NK-92 treated with Interleukin-12 subunit alpha and Interleukin-12 subunit beta, amount 100 ng/mL, for 24 hours (cell line): Measurements from ENCODE around the gene TMEM191B.
"Not testable (repeated sequence)": the region's sequence is repeated elsewhere in the genome, so short reads cannot be mapped to it uniquely, and the experiment has no call there.

Source experiments
- DNase-seq: peaks from one replicate; lab custom pipeline; 2025; lab: John Stamatoyannopoulos, UW

TMEM191B gene

DNA sequence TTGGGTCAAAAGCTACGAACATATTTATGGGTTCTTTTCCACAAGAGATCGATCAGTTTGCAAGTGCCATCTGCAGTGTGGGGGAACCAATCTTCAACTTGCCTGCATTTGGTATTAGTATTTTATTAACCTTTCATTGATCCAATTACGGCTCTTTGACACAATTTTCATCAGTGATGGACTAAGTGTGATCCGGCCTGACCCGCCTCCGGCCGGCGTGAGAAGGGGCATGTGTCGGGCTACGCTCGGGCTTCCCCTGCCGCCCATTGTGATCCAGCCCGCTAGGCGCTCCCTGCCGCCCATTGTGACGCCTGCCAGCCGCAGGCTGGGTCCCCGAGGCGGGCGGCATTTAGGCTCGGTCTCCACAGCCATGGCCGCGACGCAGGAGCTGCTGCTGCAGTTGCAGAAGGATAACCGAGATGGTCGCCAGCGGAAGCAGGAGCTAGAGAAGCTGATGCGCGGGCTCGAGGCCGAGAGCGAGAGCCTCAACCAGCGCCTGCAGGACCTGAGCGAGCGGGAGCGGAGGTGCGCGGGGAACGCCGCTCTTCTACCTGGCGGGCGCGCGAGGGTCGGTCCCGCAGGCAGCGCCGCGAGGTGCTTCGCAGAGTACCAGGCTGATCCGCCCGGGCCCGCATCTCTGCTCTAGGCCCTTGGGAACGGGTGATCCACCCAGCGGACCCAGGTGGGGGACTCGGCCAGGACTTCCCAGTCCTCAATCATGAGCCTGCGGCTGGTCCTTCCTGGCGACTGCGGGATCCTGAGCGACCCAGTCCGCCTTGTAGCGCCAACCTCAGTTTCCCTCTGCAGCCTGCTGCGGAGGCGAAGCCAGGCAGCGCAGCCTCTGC lies at the start of gene TMEM191B:
TMEM191B (plus strand) TSS at position 51 of the 845 bp plus-strand sequence; CDS start at position 230, 179 bp downstream.
- DNase-seq = not testable (repeated sequence)

DNA sequence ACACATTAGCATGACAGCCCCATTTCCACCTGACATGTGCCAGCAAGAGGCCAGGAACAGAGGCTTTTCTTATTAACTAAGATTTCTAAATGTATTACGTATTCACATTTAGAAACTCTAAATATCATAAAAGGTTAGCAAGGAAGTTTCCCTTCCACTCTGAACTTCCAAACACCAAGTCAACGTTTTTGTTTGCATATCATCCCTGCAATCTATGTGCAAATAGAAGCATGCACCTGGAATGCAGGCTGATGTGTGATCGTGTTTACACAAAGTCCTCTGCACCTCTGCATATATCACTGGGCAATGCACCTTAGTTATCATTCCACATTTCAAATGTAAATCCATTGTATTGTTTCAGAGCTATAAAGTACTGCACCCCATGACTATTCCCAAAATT lies 31.4 kb upstream of the TMEM191B start:
- not testable (repeated sequence) for DNase-seq

DNA sequence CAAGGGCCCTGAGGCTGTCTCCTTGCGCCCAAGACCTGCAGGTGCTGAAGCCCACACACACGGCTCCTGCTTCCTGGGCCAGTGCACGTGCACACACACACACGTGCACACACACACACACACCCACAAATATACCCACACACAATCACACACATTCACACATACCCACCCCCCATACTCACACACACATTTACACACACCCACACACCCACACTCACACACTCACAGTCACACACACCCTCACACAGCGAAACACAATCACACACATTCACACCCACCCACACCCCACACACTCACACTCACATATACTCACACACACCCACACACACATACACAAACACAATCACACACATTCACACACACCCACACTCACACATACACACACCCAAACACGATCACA lies 16.3 kb upstream of the TMEM191B start:
- DNase-seq = not testable (repeated sequence)

DNA sequence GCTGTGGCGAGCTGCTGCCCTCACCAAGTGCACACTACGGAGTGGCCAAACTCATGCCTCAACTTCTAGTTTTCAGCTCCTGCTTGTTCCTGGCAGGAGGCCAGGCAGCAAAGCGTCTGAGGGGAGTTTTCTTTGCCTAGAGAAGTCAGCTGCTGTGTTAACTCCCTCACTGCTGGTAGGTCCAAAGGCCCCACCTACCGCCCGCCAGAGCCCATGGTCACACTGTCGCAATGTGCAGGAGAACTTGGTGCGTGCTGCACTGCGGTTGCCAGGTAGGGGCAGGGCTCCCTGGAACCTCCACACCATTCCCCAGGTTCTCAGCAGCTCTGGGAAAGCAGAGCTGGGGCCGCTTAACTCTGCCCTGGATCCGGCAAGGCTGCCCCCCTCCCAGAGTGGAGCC lies 15.2 kb upstream of the TMEM191B start:
- DNase-seq = not testable (repeated sequence)

DNA sequence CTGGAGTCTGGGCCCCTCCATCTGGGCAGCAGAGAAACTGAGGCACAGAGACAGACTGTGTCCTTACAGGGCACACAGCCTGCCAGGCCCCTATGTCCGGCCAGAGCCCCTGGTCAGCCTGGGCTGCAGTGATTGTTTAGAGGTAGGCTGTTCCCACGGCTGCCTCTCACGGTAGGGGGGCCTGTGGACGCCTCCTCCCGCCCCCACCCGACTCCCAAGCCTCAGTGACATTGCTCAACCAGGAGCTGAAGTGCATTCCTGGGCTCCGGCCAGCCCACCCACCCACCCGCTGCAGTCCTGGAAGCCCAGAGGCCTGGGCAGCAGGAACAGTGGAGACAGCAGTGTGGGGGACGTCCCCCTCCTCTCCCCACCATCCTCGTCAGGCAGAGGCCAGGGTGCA lies 14.1 kb upstream of the TMEM191B start:
- not testable (repeated sequence) for DNase-seq

DNA sequence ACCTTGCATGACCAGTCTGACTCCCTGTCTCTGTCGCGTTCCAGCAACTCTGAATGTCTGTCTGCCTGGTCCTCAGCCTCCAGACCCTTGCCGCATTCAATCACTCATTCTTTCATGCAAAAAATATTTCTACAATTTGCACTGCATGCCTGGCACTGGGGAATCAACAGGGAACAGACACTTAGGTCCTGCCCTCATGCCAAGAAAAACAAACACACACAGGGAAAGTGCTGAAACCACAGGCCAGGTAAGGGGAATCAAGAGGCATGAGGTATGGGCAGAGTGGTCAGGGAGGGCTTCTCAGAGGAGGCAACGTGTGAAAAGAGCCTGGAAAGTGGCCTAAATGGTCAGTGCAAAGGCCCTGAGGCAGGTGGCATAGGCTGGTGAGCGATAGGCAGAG lies 9.5 kb upstream of the TMEM191B start, which contains the start of gene GGTLC3:
GGTLC3 (minus strand) TSS at position 101 of the 400 bp plus-strand sequence. CDS start 264 bp downstream, outside the sequence.
- not testable (repeated sequence) for DNase-seq

DNA sequence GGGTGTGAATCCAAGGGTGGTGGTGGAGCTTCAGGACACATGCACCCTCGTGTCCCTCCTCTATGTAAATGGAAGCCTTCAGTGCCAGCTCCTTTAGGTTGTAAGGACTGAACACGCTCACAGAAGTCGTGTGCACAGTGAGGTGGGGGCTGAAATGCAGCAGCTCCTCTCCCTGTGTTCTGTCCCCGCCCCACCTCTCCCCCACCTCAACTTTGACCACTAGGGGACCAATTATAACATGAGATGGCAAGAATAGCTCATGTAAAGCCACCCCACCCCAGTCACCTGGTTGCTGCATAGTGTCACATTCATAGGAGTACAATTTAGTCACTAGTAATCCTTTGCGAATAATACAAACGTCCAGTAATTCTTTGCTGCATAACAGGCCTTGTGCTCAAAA lies 4.8 kb upstream of the TMEM191B start:
- not testable (repeated sequence) for DNase-seq

DNA sequence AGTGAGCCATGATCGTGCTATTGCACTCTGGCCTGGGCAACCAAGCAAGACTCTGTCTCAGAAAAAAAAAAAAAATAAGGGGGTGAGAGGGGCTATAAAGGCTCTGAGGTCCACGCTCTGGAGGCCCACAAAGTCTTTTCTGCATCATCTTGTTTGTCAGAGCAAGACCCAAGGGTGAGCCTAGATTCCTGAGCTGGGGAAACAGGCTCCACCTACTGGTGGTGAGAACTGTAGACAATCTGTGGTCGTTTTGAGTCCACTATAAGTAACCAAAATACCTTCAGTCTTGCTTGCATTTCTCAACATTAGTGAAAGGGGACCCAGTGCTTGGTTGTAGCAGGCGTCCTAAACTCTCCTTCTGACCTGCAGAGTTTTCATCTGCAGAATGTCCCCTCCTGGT lies 4.3 kb upstream of the TMEM191B start:
- DNase-seq = not testable (repeated sequence)

DNA sequence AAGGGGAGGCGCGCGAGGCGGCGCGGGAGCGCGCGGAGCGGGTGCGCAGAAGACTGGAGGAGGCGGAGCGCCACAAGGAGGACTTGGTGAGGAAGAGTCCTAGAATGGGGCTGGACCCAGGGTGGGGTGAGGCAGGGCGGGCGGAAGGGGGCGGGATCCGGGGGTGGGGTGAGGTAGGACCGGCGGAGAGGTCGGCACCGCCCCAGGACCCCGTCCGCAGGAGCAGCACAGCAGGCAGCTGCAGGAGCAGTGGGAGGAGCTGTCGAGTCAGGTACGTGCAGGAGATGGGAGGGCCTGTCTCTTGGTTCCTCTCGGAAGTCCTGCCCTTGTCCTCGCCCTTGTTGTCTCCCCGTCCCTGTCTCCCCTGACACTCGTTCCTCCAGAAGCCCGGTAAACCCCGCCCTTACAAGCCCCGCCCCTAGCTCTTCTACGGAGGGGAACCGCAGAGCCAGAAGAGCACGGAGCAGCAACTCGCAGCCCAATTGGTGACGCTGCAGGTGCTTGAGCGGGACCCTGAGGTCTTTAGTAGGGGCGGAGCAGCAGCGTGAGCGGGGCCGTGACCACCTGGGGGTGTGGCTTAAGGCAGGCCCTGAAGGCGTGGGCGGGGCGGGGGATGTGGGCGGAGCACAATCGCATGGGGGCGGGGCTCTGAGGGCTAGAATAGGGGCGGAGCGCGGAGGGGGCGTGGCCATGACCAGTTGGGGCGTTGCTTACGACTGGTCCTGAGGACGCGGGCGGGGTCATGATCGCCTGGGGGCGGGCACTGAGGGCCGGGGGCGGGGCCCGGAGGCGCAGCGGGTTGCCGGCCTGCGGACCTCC lies 1.2 kb downstream of the TMEM191B start:
- DNase-seq = not testable (repeated sequence)

DNA sequence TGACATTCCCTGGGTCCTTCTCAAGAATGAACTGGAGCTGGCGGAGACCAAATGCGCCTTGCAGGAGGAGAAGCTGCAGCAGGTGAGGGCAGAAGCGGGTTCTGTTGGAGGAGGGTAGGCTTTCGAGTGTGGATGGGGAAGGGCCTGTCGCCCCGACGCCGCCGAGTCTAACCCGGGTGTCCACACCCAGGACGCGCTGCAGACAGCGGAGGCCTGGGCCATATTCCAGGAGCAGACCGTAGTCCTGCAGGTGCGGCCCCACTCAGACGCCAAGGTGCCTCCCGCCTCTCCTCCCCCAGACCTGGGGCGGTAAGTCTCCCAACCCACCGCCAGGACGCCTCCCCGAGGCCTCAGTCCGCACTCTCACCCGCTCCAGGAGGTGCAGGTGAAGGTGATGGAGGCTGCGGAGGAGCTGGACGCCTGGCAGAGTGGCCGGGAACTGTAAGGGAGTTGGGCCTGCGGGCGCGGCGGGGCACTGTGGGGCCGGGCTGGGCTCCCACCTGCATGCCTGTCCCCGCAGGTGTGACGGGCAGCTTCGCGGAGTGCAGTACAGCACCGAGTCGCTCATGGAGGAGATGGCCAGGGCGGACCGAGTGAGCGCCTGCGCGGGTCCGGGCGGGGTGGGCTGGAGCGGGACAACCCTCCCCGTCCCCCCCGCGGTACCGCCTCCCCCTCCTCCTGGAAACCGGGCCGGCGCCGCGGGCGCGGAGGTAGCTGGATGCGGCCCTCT lies 2.0 kb downstream of the TMEM191B start:
- not testable (repeated sequence) for DNase-seq

DNA sequence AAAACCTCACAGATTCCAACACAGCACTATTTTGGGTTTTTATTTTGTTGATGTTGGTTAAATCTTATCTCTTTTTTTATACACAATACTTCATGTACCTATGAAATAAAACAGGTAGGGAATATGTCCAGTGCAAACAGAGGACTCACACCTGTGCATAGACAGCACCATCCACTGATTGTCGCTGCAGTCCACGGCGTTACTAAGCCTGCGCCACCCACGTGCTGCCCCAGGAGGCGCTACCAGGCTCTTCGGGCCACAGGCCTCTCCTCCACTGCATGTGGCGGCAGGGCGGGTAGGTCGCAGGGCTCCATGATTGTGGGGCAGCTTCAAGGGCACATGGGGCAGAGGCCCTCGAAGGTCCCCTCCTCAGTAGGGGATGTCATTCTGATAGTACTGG lies 6.0 kb downstream of the TMEM191B start:
- not testable (repeated sequence) for DNase-seq

DNA sequence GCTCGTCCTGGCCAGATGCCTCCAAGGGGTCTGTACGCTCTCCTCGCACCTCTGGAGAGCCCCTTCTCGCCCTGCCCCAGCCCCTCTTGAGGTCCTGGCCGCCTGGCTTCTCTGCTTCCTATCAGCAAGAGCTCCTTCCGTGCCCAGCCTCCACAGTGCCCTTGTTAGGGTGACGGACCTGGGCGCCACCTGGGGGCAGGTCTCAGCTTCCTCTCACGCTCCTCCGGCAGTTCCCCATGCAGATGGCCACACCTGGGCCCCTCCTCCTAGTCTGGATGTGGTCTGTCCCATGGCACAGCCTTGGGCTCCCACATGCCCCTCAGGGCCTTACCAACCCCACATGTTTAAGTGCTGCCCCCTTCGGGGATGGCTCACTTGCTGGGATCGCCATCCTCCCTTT lies 6.7 kb downstream of the TMEM191B start:
- not testable (repeated sequence) for DNase-seq

DNA sequence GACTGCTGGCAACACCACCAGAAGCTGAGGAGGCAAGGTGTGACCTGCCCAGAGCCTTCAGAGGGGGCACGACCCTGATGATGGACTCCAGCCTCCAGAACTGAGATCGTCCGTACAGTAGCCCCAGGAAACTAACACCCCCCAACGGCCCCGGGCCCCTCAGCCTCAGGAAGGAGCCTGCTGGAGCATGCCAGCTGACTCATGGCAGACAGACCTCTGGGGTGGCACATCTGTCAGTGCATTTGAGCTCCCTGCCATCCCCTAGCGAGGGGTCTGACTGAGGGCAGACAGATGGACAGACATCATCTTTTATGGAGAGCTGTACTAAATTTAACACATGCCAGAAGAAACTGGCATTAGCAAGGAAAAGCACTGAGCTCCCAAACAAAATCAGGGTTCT lies 12.4 kb downstream of the TMEM191B start:
- DNase-seq = not testable (repeated sequence)

DNA sequence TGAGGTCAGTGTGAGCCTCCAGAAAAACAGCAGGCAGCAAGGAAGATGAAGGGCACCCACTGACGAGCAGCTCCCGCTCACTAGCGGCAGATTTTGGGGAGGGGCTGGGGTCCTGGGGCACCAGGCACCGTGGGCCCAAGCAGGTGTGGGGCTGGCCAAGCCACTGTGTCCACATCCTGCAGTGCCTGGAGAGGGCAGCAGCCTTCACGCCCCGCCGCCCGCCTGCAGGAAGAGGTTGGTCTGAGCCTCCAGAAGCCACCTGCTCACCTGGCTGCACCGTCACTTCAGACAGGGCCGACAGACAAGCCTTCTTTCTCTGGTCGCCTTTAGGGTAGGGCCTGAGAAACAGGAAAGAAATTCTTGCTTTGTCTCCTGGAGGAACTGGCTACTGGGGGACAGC lies 15.8 kb downstream of the TMEM191B start:
- not testable (repeated sequence) for DNase-seq

DNA sequence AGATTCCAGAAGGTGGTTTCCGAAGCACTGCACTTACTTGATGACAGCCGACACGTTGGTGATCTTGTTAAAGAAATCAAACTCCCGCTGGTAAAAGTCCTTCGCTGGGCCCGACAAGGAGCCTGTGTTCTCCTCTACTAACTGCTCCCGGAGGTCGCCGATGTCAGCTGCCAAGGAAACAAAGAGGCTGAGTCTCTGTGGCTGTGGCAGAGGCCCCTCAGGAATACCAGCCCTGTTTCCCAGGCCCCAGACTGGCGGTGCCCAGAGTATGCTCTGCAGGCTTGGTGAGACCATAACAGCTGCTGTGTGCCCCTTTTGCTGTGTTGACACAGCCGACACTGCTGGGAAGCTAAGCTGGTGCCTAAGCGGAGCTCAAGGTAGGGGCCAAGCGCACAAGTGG lies 17.0 kb downstream of the TMEM191B start:
- DNase-seq = not testable (repeated sequence)

DNA sequence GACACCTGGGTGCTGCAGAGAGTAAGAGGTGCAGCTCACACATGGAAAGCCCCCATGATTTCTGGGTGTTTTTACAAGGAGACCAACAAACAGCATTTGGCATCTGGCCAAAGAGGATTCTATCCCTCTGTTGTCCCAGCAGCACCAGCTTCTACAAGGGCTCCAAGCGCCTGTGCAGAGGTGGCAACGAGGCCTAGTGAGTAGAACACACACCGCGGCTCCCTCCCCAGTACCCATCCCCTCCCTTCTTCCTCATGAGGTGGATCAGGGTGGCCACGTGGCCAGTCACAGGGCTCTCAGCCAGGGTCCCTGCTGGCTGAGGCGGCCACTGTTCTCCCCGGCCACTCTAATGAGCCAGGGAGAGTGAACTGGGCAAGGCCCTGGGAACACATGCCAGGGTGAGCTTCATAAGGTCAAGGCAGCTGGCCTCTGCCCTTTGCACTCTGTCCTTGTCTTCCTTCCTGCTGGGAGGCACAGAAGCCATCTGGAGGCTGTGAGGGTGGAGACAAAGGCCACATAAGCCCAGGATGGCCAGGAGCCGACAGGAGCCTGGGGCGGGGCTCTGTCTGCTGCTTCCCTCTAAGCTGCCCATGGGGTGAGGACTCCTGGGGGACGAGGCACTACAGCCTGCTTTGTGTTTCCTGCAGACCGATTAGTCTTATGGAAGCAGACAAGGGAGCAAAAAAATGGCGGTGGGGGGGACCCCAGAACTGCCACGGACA lies 22.0 kb downstream of the TMEM191B start:
- not testable (repeated sequence) for DNase-seq

DNA sequence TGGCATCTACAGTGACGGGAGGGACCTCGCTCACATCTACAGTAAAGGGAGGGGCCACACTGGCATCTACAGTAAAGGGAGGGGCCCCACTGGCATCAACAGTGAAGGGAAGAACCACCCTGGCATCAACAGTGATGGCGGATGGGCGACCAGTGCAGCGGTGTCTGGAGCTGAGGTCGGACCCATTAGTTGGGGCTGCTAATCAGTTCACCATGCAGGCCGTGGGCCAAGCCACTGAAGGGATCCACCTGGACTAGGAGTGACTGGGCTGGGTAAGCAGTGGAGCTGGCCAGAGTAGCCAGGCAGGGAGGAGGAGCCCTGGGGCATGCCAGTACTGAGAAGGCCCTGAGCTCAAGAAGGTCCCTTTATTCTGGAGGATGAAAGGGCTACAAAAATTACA lies 23.4 kb downstream of the TMEM191B start:
- not testable (repeated sequence) for DNase-seq

DNA sequence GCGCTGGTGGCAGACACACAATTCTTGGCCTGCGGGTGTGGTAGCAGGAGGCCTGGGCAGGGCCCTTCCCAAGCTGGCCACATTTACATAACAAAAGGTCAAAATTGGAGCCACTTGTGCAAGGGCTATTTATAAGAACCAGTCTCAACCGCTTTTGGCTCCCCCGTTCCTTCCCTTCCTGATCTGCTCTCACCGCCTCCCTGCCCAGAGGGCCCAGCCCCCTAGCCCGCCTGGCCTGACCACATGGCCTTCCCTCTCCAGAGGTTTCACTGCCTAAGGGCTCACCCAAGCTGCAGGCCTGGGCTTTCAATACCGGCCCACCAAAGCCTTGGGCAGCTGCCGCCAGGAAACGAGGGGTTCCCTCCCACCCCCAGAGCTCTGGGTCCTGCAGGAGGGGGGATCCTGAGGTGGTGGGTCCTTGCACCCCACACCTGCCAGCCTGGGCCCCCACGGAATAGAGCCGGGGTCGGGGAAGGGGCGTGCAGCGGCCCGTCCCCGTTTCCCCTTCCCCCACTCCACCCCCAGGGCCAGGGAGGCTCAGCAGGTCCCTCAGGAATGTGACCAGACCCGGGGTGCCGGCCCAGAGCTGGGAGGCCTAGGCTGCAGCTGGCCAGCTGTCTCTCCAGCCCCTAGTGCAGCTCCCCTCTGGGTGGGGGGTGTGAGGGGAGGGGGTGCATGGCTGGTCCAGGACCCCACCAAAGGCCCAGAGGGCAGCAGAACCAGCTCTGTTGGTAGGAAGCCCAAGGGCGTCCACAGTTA lies 25.4 kb downstream of the TMEM191B start:
- not testable (repeated sequence) for DNase-seq

DNA sequence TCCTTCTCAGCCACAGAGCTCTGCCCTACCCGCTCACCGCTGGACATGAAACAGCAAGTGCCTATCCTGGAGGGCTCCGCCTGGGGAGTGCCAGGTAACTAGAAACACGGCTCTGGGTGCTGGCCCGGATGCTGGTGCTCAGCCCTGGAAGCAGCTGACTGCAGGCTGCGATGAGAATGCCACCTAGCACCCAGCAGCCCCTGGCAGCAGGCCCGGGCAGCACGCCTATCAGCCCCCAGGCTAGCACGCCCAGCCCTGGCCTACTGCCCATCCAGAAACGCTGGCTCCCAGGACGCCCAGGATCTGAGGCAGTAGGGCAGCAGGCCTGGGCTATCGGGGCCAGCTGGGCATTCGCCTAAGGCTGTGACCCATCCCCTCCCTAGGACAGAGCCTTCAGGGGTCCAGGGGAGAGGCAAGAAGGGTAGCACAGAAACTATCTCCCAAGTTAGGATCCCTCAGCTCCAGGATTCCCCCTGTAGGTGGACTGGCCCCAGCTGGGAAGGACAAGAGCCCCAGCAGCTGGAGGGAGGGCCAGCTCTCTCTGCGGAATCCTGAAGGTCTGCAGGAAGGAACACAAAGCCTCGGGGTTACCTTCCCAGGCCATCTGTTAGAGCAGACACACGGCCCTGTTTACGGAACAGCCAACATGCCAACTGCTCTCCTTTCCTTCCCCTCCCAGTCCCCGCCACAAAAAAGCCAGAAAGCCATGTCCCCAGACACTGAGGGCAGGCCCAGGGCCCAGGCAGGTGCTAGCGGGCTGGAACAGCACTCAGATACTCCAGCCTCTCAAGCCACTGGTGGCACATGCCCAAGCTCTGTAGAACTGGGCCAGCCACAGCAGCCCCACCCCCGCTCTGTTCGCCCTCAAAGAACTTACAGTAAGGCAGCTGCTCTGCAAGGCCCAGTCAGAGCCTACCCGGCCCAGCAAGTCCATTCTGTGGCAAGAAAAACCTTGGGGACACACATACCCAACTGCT lies 27.0 kb downstream of the TMEM191B start:
- not testable (repeated sequence) for DNase-seq
